GM12878 (cell line): ENCODE data around the gene TARBP2. TPM values are rescaled to one million over a fixed set of nuclear protein-coding genes. Genes with fewer than 3 reads are reported as not detected.

Experiments used
- ATF7 ChIP-seq: fragments of 450-650 bp; IDR thresholded peaks from 2 replicates; pipeline ENCODE4 v1.6.1; 2016; ENCODE audit warnings: low read depth, mild to moderate bottlenecking
- CBX3 ChIP-seq: fragments of 200-600 bp; sonication (generic); IDR thresholded peaks from 2 replicates; pipeline ENCODE4 v1.6.1; 2016; ENCODE audit warnings: low read depth, borderline replicate concordance
- EED ChIP-seq: sonication (generic); IDR thresholded peaks from 2 replicates; pipeline ENCODE4 v1.6.1; 2016; ENCODE audit warnings: antibody characterized with exemption, low read depth
- GABPA ChIP-seq: IDR thresholded peaks from 2 replicates; pipeline ENCODE4 v1.6.1; 2014; ENCODE audit warnings: antibody characterized with exemption, low read depth, mild to moderate bottlenecking, inconsistent platforms
- HCFC1 ChIP-seq: fragments of 150-350 bp; IDR thresholded peaks from 2 replicates; pipeline ENCODE4 v1.6.1; 2014; ENCODE audit warnings: low read length
- IKZF1 ChIP-seq: fragments of 450-650 bp; conservative IDR thresholded peaks from 2 replicates; pipeline ENCODE4 v1.6.1; 2017; ENCODE audit warnings: antibody characterized with exemption, mild to moderate bottlenecking
- JUNB ChIP-seq: IDR thresholded peaks from 2 replicates; pipeline ENCODE4 v1.6.1; 2016; ENCODE audit warnings: antibody characterized with exemption, mild to moderate bottlenecking
- NFIC ChIP-seq: IDR thresholded peaks from 2 replicates; pipeline ENCODE4 v1.6.1; 2012; ENCODE audit warnings: low read depth, mild to moderate bottlenecking, inconsistent platforms, low read length, moderate library complexity
- NRF1 ChIP-seq: conservative IDR thresholded peaks from 2 replicates; pipeline ENCODE4 v1.6.1; 2011; ENCODE audit warnings: mild to moderate bottlenecking, low read depth, low read length, improper control_type of control experiment
- RCOR1 ChIP-seq: conservative IDR thresholded peaks from 2 replicates; pipeline ENCODE4 v1.6.1; 2012; ENCODE audit warnings: low read depth, low read length, improper control_type of control experiment
- RUNX3 ChIP-seq: IDR thresholded peaks from 2 replicates; pipeline ENCODE4 v1.6.1; 2012; ENCODE audit warnings: low read length, inconsistent platforms
- SIN3A ChIP-seq: IDR thresholded peaks from 2 replicates; pipeline ENCODE4 v1.6.1; 2012; ENCODE audit warnings: low read depth, low read length, improper control_type of control experiment
- SIX5 ChIP-seq: IDR thresholded peaks from 2 replicates; pipeline ENCODE4 v1.6.1; 2011; ENCODE audit warnings: mild to moderate bottlenecking, low read depth, low read length, moderate library complexity; ENCODE audit not compliant: severe bottlenecking
- SMAD1 ChIP-seq: fragments of 450-650 bp; IDR thresholded peaks from 2 replicates; pipeline ENCODE4 v1.6.1; 2018; ENCODE audit warnings: mild to moderate bottlenecking, low read depth; ENCODE audit not compliant: partially characterized antibody
- SMC3 ChIP-seq: IDR thresholded peaks from 2 replicates; pipeline ENCODE4 v1.6.1; 2011; ENCODE audit warnings: low read length, improper control_type of control experiment, borderline replicate concordance
- STAT1 ChIP-seq: fragments of 450-650 bp; conservative IDR thresholded peaks from 2 replicates; pipeline ENCODE4 v1.6.1; 2014; ENCODE audit warnings: antibody characterized with exemption, mild to moderate bottlenecking
- SUPT20H ChIP-seq: IDR thresholded peaks from 2 replicates; pipeline ENCODE4 v1.6.1; 2011; ENCODE audit warnings: low read depth, mild to moderate bottlenecking, low read length, moderate library complexity, borderline replicate concordance; ENCODE audit not compliant: control insufficient read depth
- TARDBP ChIP-seq: IDR thresholded peaks from 2 replicates; pipeline ENCODE4 v1.6.1; 2016; ENCODE audit warnings: borderline replicate concordance
- TCF3 ChIP-seq: IDR thresholded peaks from 2 replicates; pipeline ENCODE4 v1.6.1; 2012; ENCODE audit warnings: low read depth, mild to moderate bottlenecking, low read length, borderline replicate concordance; ENCODE audit not compliant: insufficient read depth
- YY1 ChIP-seq: IDR thresholded peaks from 2 replicates; pipeline ENCODE4 v1.6.1; 2011; ENCODE audit warnings: low read depth, mild to moderate bottlenecking, low read length
- ZNF207 ChIP-seq: fragments of 450-650 bp; IDR thresholded peaks from 2 replicates; pipeline ENCODE4 v1.6.1; 2014; ENCODE audit warnings: antibody characterized with exemption, mild to moderate bottlenecking, borderline replicate concordance
- ZNF24 ChIP-seq: fragments of 450-650 bp; IDR thresholded peaks from 2 replicates; pipeline ENCODE4 v1.6.1; 2017; ENCODE audit warnings: antibody characterized with exemption, mild to moderate bottlenecking
- polyA plus RNA-seq, 11 experiments: library from polyadenylated mRNA; depleted of rRNA in 4 of 11; unstranded in 6 of 11; stranded (reverse) in 5 of 11; fragments of >200 nt; fragmentation: Nextera tagmentation in 4 of 11; fragmentation: Illumina TruSeq in 1 of 11; extraction: Ambion mirVana in 4 of 11; extraction: Trizol in 1 of 11; gene quantifications; 1 replicate in 1 of 11; 2 replicates in 10 of 11; pipeline versions ENCODE4 v1.2.1 to v1.2.3, GENCODE V29; 2011 to 2016; ENCODE audit warnings: inconsistent platforms in 2 of 11, missing spikeins in 2 of 11, low read depth in 1 of 11
- total RNA-seq, 4 experiments: library from RNA; depleted of rRNA in 3 of 4; stranded (reverse); fragments of >200 nt in 3 of 4; fragmentation: Illumina TruSeq in 1 of 4; extraction: Trizol in 1 of 4; gene quantifications; 2 replicates each; pipeline versions ENCODE4 v1.2.1 to v1.2.3, GENCODE V29; 2013 to 2021
- TF ChIP-seq, protein P1 (sequence below): IDR thresholded peaks from 2 replicates; pipeline ENCODE4 v1.6.1; 2012; ENCODE audit warnings: low read depth, low read length, improper control_type of control experiment
- TF ChIP-seq, protein P2 (sequence below): IDR thresholded peaks from 2 replicates; pipeline ENCODE4 v1.6.1; 2012; ENCODE audit warnings: improper control_type of control experiment, low read depth, low read length; ENCODE audit not compliant: insufficient replicate concordance
- TF ChIP-seq, protein P3 (sequence below): fragments of 450-650 bp; IDR thresholded peaks from 2 replicates; pipeline ENCODE4 v1.6.1; 2017; ENCODE audit warnings: low read depth, mild to moderate bottlenecking, moderate library complexity

TARBP2 gene
- total and polyA plus RNA-seq, 10 of the 15 experiments (the other 5 are each of a cell fraction or from before 2014, with no cell fraction given): 5.5 to 60.1 (median 36.8) TPM

DNA sequence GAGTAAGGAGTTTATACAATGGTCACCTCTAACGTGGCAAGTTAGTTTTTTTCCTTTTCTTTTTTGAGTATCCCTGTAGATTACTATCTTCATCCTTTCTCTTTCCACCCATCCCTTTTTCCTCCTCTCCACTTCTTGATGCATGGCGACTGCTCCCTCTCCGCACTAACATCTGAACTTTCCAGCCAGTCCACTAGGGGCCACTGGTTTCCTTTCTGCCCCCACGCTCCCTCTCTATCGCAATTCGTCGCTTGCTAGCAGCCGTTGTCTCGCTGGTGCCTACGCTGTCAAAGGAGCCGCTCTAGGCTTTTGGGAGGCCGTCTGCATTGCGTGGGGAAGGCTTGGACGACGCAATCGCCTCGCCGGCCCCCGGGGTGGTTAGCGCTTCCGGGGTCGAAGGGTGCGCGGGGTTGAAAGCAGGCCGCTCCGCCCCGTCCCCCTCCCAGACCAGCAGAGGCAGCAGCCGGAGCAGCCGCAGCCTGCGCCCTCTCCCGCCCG, 49.4 kb upstream of the TARBP2 start, which contains the start of gene PCBP2 (continued):
- TF ChIP-seq, protein P1, sequence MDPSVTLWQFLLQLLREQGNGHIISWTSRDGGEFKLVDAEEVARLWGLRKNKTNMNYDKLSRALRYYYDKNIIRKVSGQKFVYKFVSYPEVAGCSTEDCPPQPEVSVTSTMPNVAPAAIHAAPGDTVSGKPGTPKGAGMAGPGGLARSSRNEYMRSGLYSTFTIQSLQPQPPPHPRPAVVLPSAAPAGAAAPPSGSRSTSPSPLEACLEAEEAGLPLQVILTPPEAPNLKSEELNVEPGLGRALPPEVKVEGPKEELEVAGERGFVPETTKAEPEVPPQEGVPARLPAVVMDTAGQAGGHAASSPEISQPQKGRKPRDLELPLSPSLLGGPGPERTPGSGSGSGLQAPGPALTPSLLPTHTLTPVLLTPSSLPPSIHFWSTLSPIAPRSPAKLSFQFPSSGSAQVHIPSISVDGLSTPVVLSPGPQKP: peak; percentile 68
- TF ChIP-seq EED (no peak), NFIC (no peak; the same call in 1 of the 2 replicates), ZNF24 (peak; percentile 83), IKZF1 (peak; percentile 96), TARDBP (peak; percentile 87; the same call in 1 of the 2 replicates), ATF7 (peak; percentile 92), HCFC1 (peak; percentile 87), SUPT20H (no peak), SIN3A (0 out of 2 replicates have a peak, but pooled peaks have one; percentile 22), CBX3 (no peak), SMAD1 (peak; percentile 40), ZNF207 (peak; percentile 88), GABPA (peak; percentile 91), SIX5 (peak; percentile 67), RUNX3 (peak; percentile 33), SMC3 (peak; percentile 11; the same call in 1 of the 2 replicates), TCF3 (0 out of 2 replicates have a peak, but pooled peaks have one; percentile 58), JUNB (no peak; the same call in 1 of the 2 replicates), NRF1 (peak; percentile 5; the same call in 1 of the 2 replicates), RCOR1 (peak; percentile 63; the same call in 1 of the 2 replicates), YY1 (peak; percentile 86), STAT1 (peak; percentile 94)
- TF ChIP-seq, protein P2, sequence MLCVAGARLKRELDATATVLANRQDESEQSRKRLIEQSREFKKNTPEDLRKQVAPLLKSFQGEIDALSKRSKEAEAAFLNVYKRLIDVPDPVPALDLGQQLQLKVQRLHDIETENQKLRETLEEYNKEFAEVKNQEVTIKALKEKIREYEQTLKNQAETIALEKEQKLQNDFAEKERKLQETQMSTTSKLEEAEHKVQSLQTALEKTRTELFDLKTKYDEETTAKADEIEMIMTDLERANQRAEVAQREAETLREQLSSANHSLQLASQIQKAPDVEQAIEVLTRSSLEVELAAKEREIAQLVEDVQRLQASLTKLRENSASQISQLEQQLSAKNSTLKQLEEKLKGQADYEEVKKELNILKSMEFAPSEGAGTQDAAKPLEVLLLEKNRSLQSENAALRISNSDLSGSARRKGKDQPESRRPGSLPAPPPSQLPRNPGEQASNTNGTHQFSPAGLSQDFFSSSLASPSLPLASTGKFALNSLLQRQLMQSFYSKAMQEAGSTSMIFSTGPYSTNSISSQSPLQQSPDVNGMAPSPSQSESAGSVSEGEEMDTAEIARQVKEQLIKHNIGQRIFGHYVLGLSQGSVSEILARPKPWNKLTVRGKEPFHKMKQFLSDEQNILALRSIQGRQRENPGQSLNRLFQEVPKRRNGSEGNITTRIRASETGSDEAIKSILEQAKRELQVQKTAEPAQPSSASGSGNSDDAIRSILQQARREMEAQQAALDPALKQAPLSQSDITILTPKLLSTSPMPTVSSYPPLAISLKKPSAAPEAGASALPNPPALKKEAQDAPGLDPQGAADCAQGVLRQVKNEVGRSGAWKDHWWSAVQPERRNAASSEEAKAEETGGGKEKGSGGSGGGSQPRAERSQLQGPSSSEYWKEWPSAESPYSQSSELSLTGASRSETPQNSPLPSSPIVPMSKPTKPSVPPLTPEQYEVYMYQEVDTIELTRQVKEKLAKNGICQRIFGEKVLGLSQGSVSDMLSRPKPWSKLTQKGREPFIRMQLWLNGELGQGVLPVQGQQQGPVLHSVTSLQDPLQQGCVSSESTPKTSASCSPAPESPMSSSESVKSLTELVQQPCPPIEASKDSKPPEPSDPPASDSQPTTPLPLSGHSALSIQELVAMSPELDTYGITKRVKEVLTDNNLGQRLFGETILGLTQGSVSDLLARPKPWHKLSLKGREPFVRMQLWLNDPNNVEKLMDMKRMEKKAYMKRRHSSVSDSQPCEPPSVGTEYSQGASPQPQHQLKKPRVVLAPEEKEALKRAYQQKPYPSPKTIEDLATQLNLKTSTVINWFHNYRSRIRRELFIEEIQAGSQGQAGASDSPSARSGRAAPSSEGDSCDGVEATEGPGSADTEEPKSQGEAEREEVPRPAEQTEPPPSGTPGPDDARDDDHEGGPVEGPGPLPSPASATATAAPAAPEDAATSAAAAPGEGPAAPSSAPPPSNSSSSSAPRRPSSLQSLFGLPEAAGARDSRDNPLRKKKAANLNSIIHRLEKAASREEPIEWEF: peak; percentile 13
- TF ChIP-seq, protein P3, sequence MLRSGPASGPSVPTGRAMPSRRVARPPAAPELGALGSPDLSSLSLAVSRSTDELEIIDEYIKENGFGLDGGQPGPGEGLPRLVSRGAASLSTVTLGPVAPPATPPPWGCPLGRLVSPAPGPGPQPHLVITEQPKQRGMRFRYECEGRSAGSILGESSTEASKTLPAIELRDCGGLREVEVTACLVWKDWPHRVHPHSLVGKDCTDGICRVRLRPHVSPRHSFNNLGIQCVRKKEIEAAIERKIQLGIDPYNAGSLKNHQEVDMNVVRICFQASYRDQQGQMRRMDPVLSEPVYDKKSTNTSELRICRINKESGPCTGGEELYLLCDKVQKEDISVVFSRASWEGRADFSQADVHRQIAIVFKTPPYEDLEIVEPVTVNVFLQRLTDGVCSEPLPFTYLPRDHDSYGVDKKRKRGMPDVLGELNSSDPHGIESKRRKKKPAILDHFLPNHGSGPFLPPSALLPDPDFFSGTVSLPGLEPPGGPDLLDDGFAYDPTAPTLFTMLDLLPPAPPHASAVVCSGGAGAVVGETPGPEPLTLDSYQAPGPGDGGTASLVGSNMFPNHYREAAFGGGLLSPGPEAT: peak; percentile 73; the same call in 1 of the 2 replicates
